H1 (cell line): ENCODE results near the gene FHIT. TPM values are rescaled to one million over a fixed set of nuclear protein-coding genes. Genes with fewer than 3 reads are reported as not detected.

Experiments used
- ATF3 ChIP-seq: IDR thresholded peaks from 2 replicates; pipeline ENCODE4 v1.6.1; 2011; ENCODE audit warnings: low read depth, mild to moderate bottlenecking, low read length; ENCODE audit not compliant: insufficient read depth
- POLR2A ChIP-seq, 2 experiments: IDR thresholded peaks; 1 replicate in 1 of 2; 2 replicates in 1 of 2; pipeline ENCODE4 v1.6.1; 2011; ENCODE audit warnings: low read depth in 2 of 2, low read length in 2 of 2, mild to moderate bottlenecking in 2 of 2; ENCODE audit errors: control extremely low read depth in 1 of 2
- RFX5 ChIP-seq: IDR thresholded peaks from 2 replicates; pipeline ENCODE4 v1.6.1; 2011; ENCODE audit warnings: low read depth, low read length, improper control_type of control experiment, borderline replicate concordance
- polyA plus RNA-seq, 7 experiments: library from polyadenylated mRNA; depleted of rRNA in 3 of 7; stranded (reverse) in 5 of 7; unstranded in 2 of 7; fragments of >200 nt in 5 of 7; fragments of 200-250 nt in 2 of 7; gene quantifications; 1 replicate in 5 of 7; 2 replicates in 1 of 7; 4 replicates in 1 of 7; pipeline versions ENCODE4 v1.2.1 to v1.2.3, GENCODE V29; 2011 to 2013; ENCODE audit warnings: missing spikeins in 2 of 7, mixed read lengths in 2 of 7
- total RNA-seq: library from RNA; stranded (reverse); fragmentation: NEBNext Ultra II Directional; extraction: Animal tissue kit (Norgen Biotek cat#: 25700); gene quantifications from 2 replicates; pipeline ENCODE4 v1.2.1, GENCODE V29; 2021
- TF ChIP-seq, protein P1 (sequence below): IDR thresholded peaks from 2 replicates; pipeline ENCODE4 v1.6.1; 2012; ENCODE audit warnings: low read length, inconsistent platforms

The FHIT gene
- total and polyA plus RNA-seq, 2 of the 8 experiments (the other 6 are each of a cell fraction or from before 2014, with no cell fraction given) = 1.2 to 3.2 TPM

- TF ChIP-seq, protein P1, sequence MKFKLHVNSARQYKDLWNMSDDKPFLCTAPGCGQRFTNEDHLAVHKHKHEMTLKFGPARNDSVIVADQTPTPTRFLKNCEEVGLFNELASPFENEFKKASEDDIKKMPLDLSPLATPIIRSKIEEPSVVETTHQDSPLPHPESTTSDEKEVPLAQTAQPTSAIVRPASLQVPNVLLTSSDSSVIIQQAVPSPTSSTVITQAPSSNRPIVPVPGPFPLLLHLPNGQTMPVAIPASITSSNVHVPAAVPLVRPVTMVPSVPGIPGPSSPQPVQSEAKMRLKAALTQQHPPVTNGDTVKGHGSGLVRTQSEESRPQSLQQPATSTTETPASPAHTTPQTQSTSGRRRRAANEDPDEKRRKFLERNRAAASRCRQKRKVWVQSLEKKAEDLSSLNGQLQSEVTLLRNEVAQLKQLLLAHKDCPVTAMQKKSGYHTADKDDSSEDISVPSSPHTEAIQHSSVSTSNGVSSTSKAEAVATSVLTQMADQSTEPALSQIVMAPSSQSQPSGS = no peak
- TF ChIP-seq ATF3 (no peak), POLR2A (IDR thresholded peaks at IDR 0.05; ENCODE audit: control extremely low read depth in 1 of 2, low read depth in 2 of 2, low read length in 2 of 2) (no peak), RFX5 (no peak)
These were observed 220.7 kb downstream of the FHIT start (continued) for GRCh38 chr3:61030469-61031035.
